Measurements from ENCODE around the gene UBE2J1. TPM values are rescaled to one million over a fixed set of nuclear protein-coding genes. Genes with fewer than 3 reads are reported as not detected.

Gene UBE2J1
- total RNA-seq, 1 donor from 2014 or later: 49.3 TPM

DNA sequence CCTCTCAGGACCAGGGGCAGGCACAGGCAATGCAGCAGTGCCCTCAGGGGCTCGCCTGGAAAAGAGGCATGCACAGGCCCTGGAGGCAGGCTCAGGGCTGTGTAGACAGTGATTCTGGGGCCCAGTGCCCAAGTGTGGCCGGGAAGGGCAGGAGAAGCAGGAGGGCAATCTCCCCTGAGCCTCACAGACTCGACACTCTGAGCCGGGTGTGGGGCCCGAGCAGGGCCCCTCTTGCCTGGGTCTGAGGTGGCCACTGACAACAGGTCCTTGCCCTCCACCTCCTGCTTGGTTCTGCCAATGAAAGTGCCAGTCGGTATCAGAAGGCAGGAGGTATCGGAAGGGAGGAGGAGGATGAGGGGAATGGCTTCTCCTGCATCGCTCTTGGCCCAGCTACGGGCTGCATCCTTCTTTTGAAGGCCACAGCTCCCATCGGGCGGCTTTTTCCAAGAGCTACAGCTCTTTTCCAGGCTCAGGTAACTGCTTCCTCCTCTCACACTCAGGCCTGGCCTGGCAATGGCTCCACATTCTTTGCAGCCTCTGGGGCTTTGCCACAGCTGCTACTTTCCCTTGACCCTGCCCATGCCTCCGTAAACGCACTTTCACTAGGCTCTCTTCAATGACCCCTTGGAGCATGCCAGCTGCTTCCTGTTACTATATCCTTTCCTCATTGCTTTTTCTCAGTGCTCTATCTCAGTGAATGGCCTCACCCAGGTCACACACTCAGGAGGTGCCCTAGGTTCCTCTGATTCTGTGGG is 61.9 kb downstream of the UBE2J1 start:
- DNase-seq (ENCODE audit: low read depth): no peak
- TF ChIP-seq, protein P1, sequence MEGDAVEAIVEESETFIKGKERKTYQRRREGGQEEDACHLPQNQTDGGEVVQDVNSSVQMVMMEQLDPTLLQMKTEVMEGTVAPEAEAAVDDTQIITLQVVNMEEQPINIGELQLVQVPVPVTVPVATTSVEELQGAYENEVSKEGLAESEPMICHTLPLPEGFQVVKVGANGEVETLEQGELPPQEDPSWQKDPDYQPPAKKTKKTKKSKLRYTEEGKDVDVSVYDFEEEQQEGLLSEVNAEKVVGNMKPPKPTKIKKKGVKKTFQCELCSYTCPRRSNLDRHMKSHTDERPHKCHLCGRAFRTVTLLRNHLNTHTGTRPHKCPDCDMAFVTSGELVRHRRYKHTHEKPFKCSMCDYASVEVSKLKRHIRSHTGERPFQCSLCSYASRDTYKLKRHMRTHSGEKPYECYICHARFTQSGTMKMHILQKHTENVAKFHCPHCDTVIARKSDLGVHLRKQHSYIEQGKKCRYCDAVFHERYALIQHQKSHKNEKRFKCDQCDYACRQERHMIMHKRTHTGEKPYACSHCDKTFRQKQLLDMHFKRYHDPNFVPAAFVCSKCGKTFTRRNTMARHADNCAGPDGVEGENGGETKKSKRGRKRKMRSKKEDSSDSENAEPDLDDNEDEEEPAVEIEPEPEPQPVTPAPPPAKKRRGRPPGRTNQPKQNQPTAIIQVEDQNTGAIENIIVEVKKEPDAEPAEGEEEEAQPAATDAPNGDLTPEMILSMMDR (IDR thresholded peaks at IDR 0.05; ENCODE audit: insufficient read depth, low read length, poor library complexity, severe bottlenecking): no peak
- Histone ChIP-seq H3K27me3 (ENCODE audit: control insufficient read depth, insufficient read depth, low read length) (no peaks in the 10 kb centered on the region), H3K36me3 (ENCODE audit: control insufficient read depth, insufficient read depth, low read length) (no peaks in the 10 kb centered on the region), H3K4me3 (ENCODE audit: low read depth, low read length) (no peak overlapping the region)

DNA sequence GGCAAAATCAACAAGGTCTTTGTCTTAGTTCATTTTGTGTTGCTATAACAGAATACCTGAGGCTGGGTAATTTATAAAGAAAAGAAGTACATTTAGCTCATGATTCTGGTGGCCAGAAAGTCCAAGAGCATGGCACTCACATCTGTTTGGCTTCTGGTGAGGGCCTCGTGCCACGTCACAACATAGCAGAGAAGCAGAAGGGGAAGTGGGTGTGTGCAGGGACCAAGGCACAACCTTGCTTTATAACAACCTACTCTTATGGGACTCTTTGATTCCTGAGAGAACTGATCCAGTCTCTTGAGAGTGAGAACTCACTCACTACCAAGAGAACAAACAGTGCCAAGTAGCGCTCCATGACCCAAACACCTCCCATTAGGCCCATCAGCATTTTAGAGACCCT is 62.8 kb downstream of the UBE2J1 start:
- Histone ChIP-seq H3K36me3 (ENCODE audit: control insufficient read depth, insufficient read depth, low read length) (no peaks in the 10 kb centered on the region), H3K27me3 (ENCODE audit: control insufficient read depth, insufficient read depth, low read length) (no peaks in the 10 kb centered on the region), H3K4me3 (ENCODE audit: low read depth, low read length) (no peak overlapping the region)
- TF ChIP-seq, protein P1 (IDR thresholded peaks at IDR 0.05; ENCODE audit: insufficient read depth, low read length, poor library complexity, severe bottlenecking): no peak
- DNase-seq (ENCODE audit: low read depth): no peak

DNA sequence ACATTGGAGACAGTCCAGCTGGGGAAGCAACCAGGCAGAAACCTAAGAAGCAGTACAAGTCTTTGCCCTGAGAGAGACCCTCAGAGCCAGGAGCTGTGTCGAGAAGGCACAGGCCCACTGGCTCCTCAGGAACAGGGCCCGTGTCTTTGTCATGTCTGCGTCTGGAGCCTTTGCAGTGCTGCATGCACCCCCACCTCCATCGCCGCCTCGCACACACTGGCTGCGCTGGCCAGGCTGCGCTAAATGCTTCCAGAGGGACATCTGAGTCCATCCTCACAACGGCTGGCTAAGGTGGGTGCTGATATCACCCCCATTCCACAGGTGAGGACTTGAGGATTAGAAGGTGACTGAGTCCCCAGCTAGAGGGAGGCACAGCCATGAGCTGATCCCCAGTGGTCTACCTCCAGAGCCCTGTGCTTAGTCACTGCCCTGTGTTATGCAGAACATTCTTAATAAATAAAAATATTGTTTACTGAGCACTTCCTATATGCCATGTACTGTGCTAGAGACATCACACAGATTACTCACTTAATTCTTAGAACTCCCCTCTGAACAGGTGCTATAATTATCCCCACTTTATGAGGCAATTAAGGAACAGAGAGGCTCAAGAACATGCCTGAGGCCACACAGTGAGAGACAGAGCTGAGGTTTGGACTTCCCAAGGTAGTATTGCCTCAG is 65.0 kb downstream of the UBE2J1 start:
- TF ChIP-seq, protein P1 (IDR thresholded peaks at IDR 0.05; ENCODE audit: insufficient read depth, low read length, poor library complexity, severe bottlenecking): no peak
- DNase-seq (ENCODE audit: low read depth): no peak
- H3K36me3 ChIP-seq (ENCODE audit: control insufficient read depth, insufficient read depth, low read length): no peaks in the 10 kb centered on the region
- no peak overlapping the region for H3K4me3 ChIP-seq (ENCODE audit: low read depth, low read length)
- no peaks in the 10 kb centered on the region for H3K27me3 ChIP-seq (ENCODE audit: control insufficient read depth, insufficient read depth, low read length)

DNA sequence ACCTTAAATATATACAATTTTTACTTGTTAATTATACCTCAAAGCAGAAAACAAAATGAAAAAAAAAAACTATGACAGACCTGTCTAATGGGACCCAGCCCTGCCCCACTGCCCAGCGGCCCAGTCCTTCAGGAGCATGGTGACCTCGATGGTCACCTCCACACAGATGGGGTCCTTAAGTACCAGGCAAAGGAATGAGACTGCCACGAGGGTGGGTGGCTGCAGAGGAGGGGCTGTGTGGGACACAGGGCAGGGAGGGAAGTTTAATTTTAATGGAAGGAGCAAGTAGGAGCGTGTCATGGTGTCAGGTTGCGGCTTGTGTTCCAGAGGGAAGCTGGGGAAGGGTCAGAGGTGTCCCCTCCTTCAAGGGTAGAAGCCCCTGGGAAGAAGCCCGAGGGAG is 66.0 kb downstream of the UBE2J1 start:
- Histone ChIP-seq H3K36me3 (ENCODE audit: control insufficient read depth, insufficient read depth, low read length) (no peaks in the 10 kb centered on the region), H3K27me3 (ENCODE audit: control insufficient read depth, insufficient read depth, low read length) (no peaks in the 10 kb centered on the region), H3K4me3 (ENCODE audit: low read depth, low read length) (no peak overlapping the region)
- no peak for DNase-seq (ENCODE audit: low read depth)
- TF ChIP-seq, protein P1 (IDR thresholded peaks at IDR 0.05; ENCODE audit: insufficient read depth, low read length, poor library complexity, severe bottlenecking): no peak

DNA sequence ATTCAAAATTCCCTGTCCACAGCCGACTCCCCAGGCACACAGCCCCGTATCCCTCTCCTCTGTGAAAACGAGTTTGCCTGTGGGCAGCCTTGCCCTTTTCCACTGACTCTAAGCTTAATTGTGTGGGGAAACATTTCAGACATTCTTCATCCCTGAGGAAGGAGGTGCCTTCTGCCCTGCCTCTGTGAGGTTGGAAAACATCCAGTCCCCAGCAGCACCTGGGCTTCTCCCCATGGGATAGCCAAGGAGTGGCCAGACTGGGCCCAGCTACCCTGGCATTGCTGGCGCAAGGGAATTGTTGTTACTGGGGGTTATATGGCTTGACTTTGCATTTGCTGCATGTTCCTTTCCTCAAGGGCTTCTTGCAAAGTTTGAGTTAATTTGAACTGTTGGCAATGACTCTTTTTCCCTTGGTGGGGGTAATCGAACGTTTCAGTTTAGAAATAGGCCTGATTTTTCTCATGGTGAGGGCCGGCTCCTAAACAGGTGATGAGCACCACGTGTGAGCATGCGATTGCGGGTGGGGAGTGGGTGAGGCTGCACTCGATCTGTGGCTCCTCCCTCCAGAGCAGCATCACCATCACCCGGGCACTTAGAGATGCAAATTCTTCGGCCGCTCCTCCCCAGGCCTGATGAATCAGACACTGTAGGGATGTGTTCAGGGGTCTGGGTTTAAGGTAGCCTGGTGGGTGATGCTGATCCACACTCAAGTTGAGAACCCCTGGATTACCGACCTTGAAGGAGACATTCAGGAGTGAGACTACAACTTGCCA is 67.4 kb downstream of the UBE2J1 start:
- DNase-seq (ENCODE audit: low read depth): no peak
- H3K27me3 ChIP-seq (ENCODE audit: control insufficient read depth, insufficient read depth, low read length): no peaks in the 10 kb centered on the region

More for the DNA sequence above, 67.4 kb downstream of the UBE2J1 start:
- Histone ChIP-seq H3K36me3 (ENCODE audit: control insufficient read depth, insufficient read depth, low read length) (no peaks in the 10 kb centered on the region), H3K4me3 (ENCODE audit: low read depth, low read length) (no peak overlapping the region)
- TF ChIP-seq, protein P1 (IDR thresholded peaks at IDR 0.05; ENCODE audit: insufficient read depth, low read length, poor library complexity, severe bottlenecking): no peak
